HepG2 (cell line): Measurements from ENCODE around the gene MYADML2. TPM values are rescaled to one million over a fixed set of nuclear protein-coding genes. Genes with fewer than 3 reads are reported as not detected.

Experiments used
- HOXA3 ChIP-seq: sonication (generic); formaldehyde crosslinking; IDR thresholded peaks from 2 replicates; pipeline ENCODE4 v1.5.0; 2020; ENCODE audit warnings: missing genetic modification reagents
- NR2F2 ChIP-seq: IDR thresholded peaks from 2 replicates; pipeline ENCODE4 v1.6.1; 2012; ENCODE audit warnings: low read depth, inconsistent platforms, borderline replicate concordance
- PHF8 ChIP-seq: sonication (generic); formaldehyde crosslinking; IDR thresholded peaks from 2 replicates; pipeline ENCODE4 v1.5.0; 2020; ENCODE audit warnings: missing genetic modification reagents
- U2AF1 ChIP-seq: fragments of 200-400 bp; formaldehyde crosslinking; optimal IDR thresholded peaks from 2 replicates; pipeline ENCODE3; 2017; ENCODE audit warnings: mild to moderate bottlenecking, low read depth, low read length
- ZNF382 ChIP-seq: sonication (generic); formaldehyde crosslinking; IDR thresholded peaks from 2 replicates; pipeline ENCODE4 v1.5.0; 2020; ENCODE audit warnings: missing genetic modification reagents, mild to moderate bottlenecking, borderline replicate concordance
- ZSCAN25 ChIP-seq: sonication (generic); formaldehyde crosslinking; IDR thresholded peaks from 2 replicates; pipeline ENCODE4 v1.8.0; 2022; ENCODE audit warnings: mild to moderate bottlenecking, missing genetic modification reagents
- polyA plus RNA-seq, 8 experiments: library from polyadenylated mRNA; depleted of rRNA in 3 of 8; stranded (reverse) in 7 of 8; unstranded in 1 of 8; fragments of >200 nt; fragmentation: Illumina TruSeq in 4 of 8; extraction: Trizol in 4 of 8; gene quantifications; 2 replicates each; pipeline versions ENCODE4 v1.2.1 to v1.2.3, GENCODE V29; 2011 to 2016; ENCODE audit warnings: low read depth in 4 of 8, missing spikeins in 1 of 8, mixed read lengths in 1 of 8; ENCODE audit not compliant: insufficient read depth in 1 of 8
- total RNA-seq, 5 experiments: library from RNA; depleted of rRNA; stranded (reverse); fragments of >200 nt; fragmentation: Illumina TruSeq; extraction: Trizol; gene quantifications; 2 replicates each; pipeline ENCODE4 v1.2.3, GENCODE V29; 2016; ENCODE audit warnings: low read depth in 1 of 5
- TF ChIP-seq, protein P1 (sequence below): sonication (generic); formaldehyde crosslinking; IDR thresholded peaks from 2 replicates; pipeline ENCODE4 v1.4.0; 2020; ENCODE audit warnings: missing genetic modification reagents, mild to moderate bottlenecking, borderline replicate concordance
- TF ChIP-seq, protein P2 (sequence below): sonication (generic); formaldehyde crosslinking; IDR thresholded peaks from 2 replicates; pipeline ENCODE4 v1.5.0; 2020; ENCODE audit warnings: missing genetic modification reagents
- TF ChIP-seq, protein P3 (sequence below): IDR thresholded peaks from 2 replicates; pipeline ENCODE4 v1.6.1; 2016; ENCODE audit warnings: low read depth, missing genetic modification reagents, missing compliant biosample characterization
- TF ChIP-seq, protein P4 (sequence below): sonication (generic); formaldehyde crosslinking; IDR thresholded peaks from 2 replicates; pipeline ENCODE4 v1.4.0; 2020; ENCODE audit warnings: missing genetic modification reagents

Gene MYADML2
- total and polyA plus RNA-seq, 2 of the 13 experiments (the other 11 are each of a cell fraction or from before 2014, with no cell fraction given), result not detected

DNA sequence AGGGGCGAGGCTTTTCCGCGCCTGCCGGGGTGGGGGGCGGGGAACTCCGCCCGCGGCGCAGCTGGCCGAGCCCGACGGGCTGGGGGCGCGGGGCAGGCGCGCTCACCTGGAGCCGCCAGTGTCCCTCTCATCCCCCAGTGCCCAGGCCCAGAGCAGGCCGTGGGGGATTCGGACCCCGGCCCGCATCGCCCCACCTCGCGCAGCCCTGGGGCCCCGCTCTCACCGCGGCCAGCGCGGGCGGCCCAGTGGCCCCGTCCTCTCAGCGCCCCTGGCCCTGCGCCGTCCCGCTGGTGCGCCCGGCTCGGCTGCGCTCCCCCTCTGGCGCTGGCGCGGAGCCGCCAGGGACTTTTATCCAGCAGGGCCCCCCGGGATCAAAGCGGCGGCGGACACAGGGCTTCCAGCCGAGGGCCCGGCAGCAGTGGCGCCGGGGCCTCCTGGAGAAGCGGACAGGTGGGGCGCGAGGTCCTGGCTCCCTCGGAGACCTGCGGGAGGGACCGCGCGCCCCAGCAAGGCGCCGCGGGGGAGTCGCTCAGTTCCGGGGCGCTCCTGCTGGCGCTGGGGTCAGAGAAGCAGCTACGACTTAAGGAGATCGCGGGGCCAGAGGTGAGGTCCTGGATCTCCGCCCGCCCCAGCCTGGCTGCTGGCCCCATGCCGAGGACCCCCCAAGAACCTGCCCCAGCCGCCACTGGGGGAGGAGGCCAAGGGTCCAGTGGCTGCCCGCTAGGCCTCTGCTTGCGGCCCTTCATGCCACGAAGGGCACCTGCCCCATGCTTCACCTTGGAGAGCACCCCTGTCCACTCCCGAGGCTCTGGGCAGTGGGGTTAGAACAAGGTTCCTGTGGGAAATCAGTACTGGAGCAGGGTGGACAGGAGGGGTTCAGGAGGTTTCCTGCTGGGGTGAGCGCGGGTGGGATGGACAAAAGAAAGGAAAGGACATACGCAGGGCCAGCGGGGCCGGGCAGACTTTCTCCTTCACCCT, 14.8 kb upstream of the MYADML2 start (continued):
- TF ChIP-seq, protein P1, sequence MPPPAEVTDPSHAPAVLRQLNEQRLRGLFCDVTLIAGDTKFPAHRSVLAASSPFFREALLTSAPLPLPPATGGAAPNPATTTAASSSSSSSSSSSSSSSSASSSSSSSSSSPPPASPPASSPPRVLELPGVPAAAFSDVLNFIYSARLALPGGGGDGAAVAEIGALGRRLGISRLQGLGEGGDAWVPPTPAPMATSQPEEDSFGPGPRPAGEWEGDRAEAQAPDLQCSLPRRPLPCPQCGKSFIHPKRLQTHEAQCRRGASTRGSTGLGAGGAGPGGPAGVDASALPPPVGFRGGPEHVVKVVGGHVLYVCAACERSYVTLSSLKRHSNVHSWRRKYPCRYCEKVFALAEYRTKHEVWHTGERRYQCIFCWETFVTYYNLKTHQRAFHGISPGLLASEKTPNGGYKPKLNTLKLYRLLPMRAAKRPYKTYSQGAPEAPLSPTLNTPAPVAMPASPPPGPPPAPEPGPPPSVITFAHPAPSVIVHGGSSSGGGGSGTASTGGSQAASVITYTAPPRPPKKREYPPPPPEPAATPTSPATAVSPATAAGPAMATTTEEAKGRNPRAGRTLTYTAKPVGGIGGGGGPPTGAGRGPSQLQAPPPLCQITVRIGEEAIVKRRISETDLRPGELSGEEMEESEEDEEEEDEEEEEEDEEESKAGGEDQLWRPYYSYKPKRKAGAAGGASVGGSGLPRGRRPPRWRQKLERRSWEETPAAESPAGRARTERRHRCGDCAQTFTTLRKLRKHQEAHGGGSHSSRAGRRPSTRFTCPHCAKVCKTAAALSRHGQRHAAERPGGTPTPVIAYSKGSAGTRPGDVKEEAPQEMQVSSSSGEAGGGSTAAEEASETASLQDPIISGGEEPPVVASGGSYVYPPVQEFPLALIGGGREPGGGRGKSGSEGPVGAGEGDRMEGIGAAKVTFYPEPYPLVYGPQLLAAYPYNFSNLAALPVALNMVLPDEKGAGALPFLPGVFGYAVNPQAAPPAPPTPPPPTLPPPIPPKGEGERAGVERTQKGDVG (CRISPR knock-in tag), result no peak
- no peak for TF ChIP-seq U2AF1
- TF ChIP-seq, protein P2, sequence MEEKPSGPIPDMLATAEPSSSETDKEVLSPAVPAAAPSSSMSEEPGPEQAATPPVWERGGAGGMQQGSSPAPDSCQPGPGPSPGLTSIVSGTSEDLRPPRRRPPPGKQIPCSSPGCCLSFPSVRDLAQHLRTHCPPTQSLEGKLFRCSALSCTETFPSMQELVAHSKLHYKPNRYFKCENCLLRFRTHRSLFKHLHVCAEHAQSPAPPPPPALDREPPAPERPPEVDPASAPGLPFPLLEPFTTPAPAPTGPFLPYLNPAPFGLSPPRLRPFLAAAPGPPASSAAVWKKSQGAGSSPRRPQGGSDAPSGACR (CRISPR knock-in tag), result no peak
- TF ChIP-seq, protein P3, sequence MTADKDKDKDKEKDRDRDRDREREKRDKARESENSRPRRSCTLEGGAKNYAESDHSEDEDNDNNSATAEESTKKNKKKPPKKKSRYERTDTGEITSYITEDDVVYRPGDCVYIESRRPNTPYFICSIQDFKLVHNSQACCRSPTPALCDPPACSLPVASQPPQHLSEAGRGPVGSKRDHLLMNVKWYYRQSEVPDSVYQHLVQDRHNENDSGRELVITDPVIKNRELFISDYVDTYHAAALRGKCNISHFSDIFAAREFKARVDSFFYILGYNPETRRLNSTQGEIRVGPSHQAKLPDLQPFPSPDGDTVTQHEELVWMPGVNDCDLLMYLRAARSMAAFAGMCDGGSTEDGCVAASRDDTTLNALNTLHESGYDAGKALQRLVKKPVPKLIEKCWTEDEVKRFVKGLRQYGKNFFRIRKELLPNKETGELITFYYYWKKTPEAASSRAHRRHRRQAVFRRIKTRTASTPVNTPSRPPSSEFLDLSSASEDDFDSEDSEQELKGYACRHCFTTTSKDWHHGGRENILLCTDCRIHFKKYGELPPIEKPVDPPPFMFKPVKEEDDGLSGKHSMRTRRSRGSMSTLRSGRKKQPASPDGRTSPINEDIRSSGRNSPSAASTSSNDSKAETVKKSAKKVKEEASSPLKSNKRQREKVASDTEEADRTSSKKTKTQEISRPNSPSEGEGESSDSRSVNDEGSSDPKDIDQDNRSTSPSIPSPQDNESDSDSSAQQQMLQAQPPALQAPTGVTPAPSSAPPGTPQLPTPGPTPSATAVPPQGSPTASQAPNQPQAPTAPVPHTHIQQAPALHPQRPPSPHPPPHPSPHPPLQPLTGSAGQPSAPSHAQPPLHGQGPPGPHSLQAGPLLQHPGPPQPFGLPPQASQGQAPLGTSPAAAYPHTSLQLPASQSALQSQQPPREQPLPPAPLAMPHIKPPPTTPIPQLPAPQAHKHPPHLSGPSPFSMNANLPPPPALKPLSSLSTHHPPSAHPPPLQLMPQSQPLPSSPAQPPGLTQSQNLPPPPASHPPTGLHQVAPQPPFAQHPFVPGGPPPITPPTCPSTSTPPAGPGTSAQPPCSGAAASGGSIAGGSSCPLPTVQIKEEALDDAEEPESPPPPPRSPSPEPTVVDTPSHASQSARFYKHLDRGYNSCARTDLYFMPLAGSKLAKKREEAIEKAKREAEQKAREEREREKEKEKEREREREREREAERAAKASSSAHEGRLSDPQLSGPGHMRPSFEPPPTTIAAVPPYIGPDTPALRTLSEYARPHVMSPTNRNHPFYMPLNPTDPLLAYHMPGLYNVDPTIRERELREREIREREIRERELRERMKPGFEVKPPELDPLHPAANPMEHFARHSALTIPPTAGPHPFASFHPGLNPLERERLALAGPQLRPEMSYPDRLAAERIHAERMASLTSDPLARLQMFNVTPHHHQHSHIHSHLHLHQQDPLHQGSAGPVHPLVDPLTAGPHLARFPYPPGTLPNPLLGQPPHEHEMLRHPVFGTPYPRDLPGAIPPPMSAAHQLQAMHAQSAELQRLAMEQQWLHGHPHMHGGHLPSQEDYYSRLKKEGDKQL (CRISPR knock-in tag), result no peak
- TF ChIP-seq ZSCAN25 (CRISPR knock-in tag), result peak; percentile 38; the same call in 1 of the 2 replicates
- TF ChIP-seq PHF8 (CRISPR knock-in tag), result peak; percentile 54
- TF ChIP-seq, protein P4, sequence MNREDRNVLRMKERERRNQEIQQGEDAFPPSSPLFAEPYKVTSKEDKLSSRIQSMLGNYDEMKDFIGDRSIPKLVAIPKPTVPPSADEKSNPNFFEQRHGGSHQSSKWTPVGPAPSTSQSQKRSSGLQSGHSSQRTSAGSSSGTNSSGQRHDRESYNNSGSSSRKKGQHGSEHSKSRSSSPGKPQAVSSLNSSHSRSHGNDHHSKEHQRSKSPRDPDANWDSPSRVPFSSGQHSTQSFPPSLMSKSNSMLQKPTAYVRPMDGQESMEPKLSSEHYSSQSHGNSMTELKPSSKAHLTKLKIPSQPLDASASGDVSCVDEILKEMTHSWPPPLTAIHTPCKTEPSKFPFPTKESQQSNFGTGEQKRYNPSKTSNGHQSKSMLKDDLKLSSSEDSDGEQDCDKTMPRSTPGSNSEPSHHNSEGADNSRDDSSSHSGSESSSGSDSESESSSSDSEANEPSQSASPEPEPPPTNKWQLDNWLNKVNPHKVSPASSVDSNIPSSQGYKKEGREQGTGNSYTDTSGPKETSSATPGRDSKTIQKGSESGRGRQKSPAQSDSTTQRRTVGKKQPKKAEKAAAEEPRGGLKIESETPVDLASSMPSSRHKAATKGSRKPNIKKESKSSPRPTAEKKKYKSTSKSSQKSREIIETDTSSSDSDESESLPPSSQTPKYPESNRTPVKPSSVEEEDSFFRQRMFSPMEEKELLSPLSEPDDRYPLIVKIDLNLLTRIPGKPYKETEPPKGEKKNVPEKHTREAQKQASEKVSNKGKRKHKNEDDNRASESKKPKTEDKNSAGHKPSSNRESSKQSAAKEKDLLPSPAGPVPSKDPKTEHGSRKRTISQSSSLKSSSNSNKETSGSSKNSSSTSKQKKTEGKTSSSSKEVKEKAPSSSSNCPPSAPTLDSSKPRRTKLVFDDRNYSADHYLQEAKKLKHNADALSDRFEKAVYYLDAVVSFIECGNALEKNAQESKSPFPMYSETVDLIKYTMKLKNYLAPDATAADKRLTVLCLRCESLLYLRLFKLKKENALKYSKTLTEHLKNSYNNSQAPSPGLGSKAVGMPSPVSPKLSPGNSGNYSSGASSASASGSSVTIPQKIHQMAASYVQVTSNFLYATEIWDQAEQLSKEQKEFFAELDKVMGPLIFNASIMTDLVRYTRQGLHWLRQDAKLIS (CRISPR knock-in tag), result peak; percentile 41; the same call in 1 of the 2 replicates
- 0 out of 2 replicates have a peak, but pooled peaks have one; percentile 41 for TF ChIP-seq NR2F2
- no peak for TF ChIP-seq ZNF382 (CRISPR knock-in tag)
- TF ChIP-seq HOXA3, result no peak; the same call in none of the 2 replicates
